K562 (cell line): ENCODE measurements around the gene TMA7B. TPM values are rescaled to one million over a fixed set of nuclear protein-coding genes. Genes with fewer than 3 reads are reported as not detected.

ENCODE experiments used
- ATAC-seq: fragments of 200-7000 bp; cut with Tn5 transposase; 3 replicates; pipeline ENCODE4 v1.9.1; 2020; ENCODE audit warnings: moderate library complexity
- BruUV-seq: library from RNA; stranded (reverse); fragments of 400-500 nt; replicated peaks from 2 replicates; lab custom pipeline; 2021; lab: Mats Ljungman, UMichigan
- CTCF ChIA-PET: fragments of 300-600 bp; formaldehyde crosslinking; extraction: SDS; loops from one replicate; lab custom pipeline; 2021; ENCODE audit warnings: low intra/inter-chr PET ratio; lab: Yijun Ruan, JAX
- POLR2A ChIA-PET: fragments of 300-600, 350-650 bp; sonication (Branson Sonifier 250); formaldehyde crosslinking; extraction: SDS; loops from one replicate; lab custom pipeline; 2021; ENCODE audit warnings: antibody characterized with exemption, inconsistent platforms; lab: Yijun Ruan, JAX
- DNase-seq, 4 experiments: peaks; one replicate each; pipeline versions ENCODE4 v3.0.0 to v3.0.0-alpha.2; 2011 to 2018; ENCODE audit warnings: low spot score in 3 of 4, mixed read lengths in 3 of 4; ENCODE audit errors: extremely low read depth in 1 of 4
- FAIRE-seq: peaks from 2 replicates; lab custom pipeline; 2011; peaks lifted over from hg19 to GRCh38; lab: Jason Lieb, UNC
- H2AFZ ChIP-seq: 2 replicates; pipeline ENCODE4 v1.6.0; 2011; ENCODE audit warnings: low read depth, low read length, control low read depth, inconsistent platforms
- H3K27ac ChIP-seq: fragments of 200-600 bp; 3 replicates; pipeline ENCODE4 v1.8.0; 2011; ENCODE audit warnings: low read depth, mild to moderate bottlenecking, control low read depth, inconsistent platforms, low read length, moderate library complexity, mixed read lengths; ENCODE audit errors: extremely low read depth
- H3K27me3 ChIP-seq, 2 experiments: fragments of 300-600 bp in 1 of 2; 2 replicates in 1 of 2; 3 replicates in 1 of 2; pipeline versions ENCODE4 v1.6.0 to v1.8.0; 2011; ENCODE audit warnings: inconsistent platforms in 2 of 2, low read length in 2 of 2, mild to moderate bottlenecking in 1 of 2, mixed read lengths in 1 of 2, moderate library complexity in 1 of 2; ENCODE audit not compliant: control insufficient read depth in 2 of 2, insufficient read depth in 2 of 2
- H3K36me3 ChIP-seq: fragments of 300-600 bp; 3 replicates; pipeline ENCODE4 v1.8.0; 2011; ENCODE audit warnings: mild to moderate bottlenecking, low read length, inconsistent platforms; ENCODE audit not compliant: control insufficient read depth, insufficient read depth
- H3K4me1 ChIP-seq, 2 experiments: fragments of 200-600 bp in 1 of 2; replicated peaks in 1 of 2; 2 replicates in 1 of 2; 3 replicates in 1 of 2; pipeline versions ENCODE4 v1.5.1 to v1.8.0; 2011; ENCODE audit warnings: inconsistent platforms in 2 of 2, low read length in 2 of 2, mild to moderate bottlenecking in 1 of 2, mixed read lengths in 1 of 2, moderate library complexity in 1 of 2; ENCODE audit not compliant: control insufficient read depth in 2 of 2, insufficient read depth in 2 of 2
- H3K4me2 ChIP-seq: 2 replicates; pipeline ENCODE4 v1.6.1; 2011; ENCODE audit warnings: low read length, control low read depth, inconsistent platforms, mixed read lengths; ENCODE audit not compliant: insufficient read depth
- H3K4me3 ChIP-seq: fragments of 200-600 bp; sonication (generic), shearing (Covaris generic); 2 replicates; pipeline ENCODE4 v1.5.1; 2016; ENCODE audit warnings: control low read depth, inconsistent platforms
- H3K79me2 ChIP-seq: fragments of 200-600 bp; 3 replicates; pipeline ENCODE4 v1.8.0; 2011; ENCODE audit warnings: low read length, inconsistent platforms; ENCODE audit not compliant: control insufficient read depth, insufficient read depth
- H3K9ac ChIP-seq, 2 experiments: 2 replicates each; pipeline versions ENCODE4 v1.6.0 to v1.6.1; 2011; ENCODE audit warnings: low read depth in 2 of 2, low read length in 2 of 2, control low read depth in 1 of 2, inconsistent platforms in 1 of 2, mild to moderate bottlenecking in 1 of 2, mixed read lengths in 1 of 2; ENCODE audit not compliant: insufficient read depth in 1 of 2
- H3K9me1 ChIP-seq: one replicate; pipeline ENCODE4 v1.6.0; 2011; ENCODE audit warnings: inconsistent platforms, mild to moderate bottlenecking, low read length, moderate library complexity; ENCODE audit not compliant: control insufficient read depth, insufficient read depth
- H3K9me3 ChIP-seq: replicated peaks from 2 replicates; pipeline ENCODE4 v1.5.1; 2011; ENCODE audit warnings: low read depth, low read length, inconsistent platforms; ENCODE audit not compliant: control insufficient read depth, insufficient read depth
- H4K20me1 ChIP-seq: replicated peaks from 2 replicates; pipeline ENCODE4 v1.6.1; 2011; ENCODE audit warnings: low read length, inconsistent platforms, mixed read lengths; ENCODE audit not compliant: control insufficient read depth, insufficient read depth
- ATF3 ChIP-seq, 2 experiments: fragments of 450-650 bp in 1 of 2; sonication (generic) in 1 of 2; formaldehyde crosslinking in 1 of 2; IDR thresholded peaks in 1 of 2; conservative IDR thresholded peaks in 1 of 2; 2 replicates each; pipeline versions ENCODE4 v1.6.1 to v1.8.1; 2016 to 2023; ENCODE audit warnings: mild to moderate bottlenecking in 2 of 2, moderate library complexity in 2 of 2, inconsistent platforms in 1 of 2, missing genetic modification reagents in 1 of 2
- HMBOX1 ChIP-seq: sonication (generic); IDR thresholded peaks from 2 replicates; pipeline ENCODE4 v1.6.1; 2016
- NR2C1 ChIP-seq, 2 experiments: fragments of 450-650 bp; IDR thresholded peaks; 2 replicates each; pipeline ENCODE4 v1.6.1; 2017; ENCODE audit warnings: mild to moderate bottlenecking in 2 of 2, antibody characterized with exemption in 1 of 2, inconsistent platforms in 1 of 2, missing compliant biosample characterization in 1 of 2, missing genetic modification characterization in 1 of 2
- ZBTB17 ChIP-seq: fragments of 450-650 bp; formaldehyde crosslinking; IDR thresholded peaks from 2 replicates; pipeline ENCODE4 v1.4.0; 2020; ENCODE audit warnings: mild to moderate bottlenecking
- WGBS: fragments of 100-300 bp; shearing (Covaris generic); methylation state at CpG from one replicate; pipeline ENCODE4 v1.1.6; 2016; ENCODE audit warnings: low coverage, mixed read lengths; ENCODE audit not compliant: insufficient coverage; ENCODE audit errors: missing lambda C conversion rate; 5-methylcytosine and 5-hydroxymethylcytosine counted together
- in situ Hi-C: fragments of 300-500 bp; cut with MboI; formaldehyde crosslinking; loops from 4 replicates; pipeline ENCODE4 v1.15.0; 2018; ENCODE audit warnings: inconsistent platforms, mixed read lengths
- intact Hi-C: fragments of 100-400 bp; cut with micrococcal nuclease; formaldehyde crosslinking; loops from 2 replicates; pipeline ENCODE4 v1.14.2; 2022
- polyA plus RNA-seq, 8 experiments: library from polyadenylated mRNA; depleted of rRNA in 4 of 8; stranded (reverse) in 5 of 8; unstranded in 3 of 8; fragments of >200 nt; fragmentation: Nextera tagmentation in 2 of 8; fragmentation: Illumina TruSeq in 1 of 8; extraction: Ambion mirVana in 2 of 8; extraction: Trizol in 1 of 8; gene quantifications; 2 replicates each; pipeline versions ENCODE4 v1.2.1 to v1.2.3, GENCODE V29; 2011 to 2014; ENCODE audit warnings: inconsistent platforms in 1 of 8, missing spikeins in 1 of 8
- total RNA-seq, 7 experiments: library from RNA; depleted of rRNA in 6 of 7; stranded (reverse); fragments of >200 nt in 6 of 7; fragmentation: Illumina TruSeq in 2 of 7; extraction: Trizol in 2 of 7; gene quantifications; 2 replicates each; pipeline versions ENCODE4 v1.2.1 to v1.2.3, GENCODE V29; 2011 to 2021; ENCODE audit warnings: low replicate concordance in 1 of 7

The TMA7B gene
- total and polyA plus RNA-seq, 9 of the 15 experiments (the other 6 are each of a cell fraction or from before 2014, with no cell fraction given) = 5.6 to 14.2 (median 11.8) TPM

DNA sequence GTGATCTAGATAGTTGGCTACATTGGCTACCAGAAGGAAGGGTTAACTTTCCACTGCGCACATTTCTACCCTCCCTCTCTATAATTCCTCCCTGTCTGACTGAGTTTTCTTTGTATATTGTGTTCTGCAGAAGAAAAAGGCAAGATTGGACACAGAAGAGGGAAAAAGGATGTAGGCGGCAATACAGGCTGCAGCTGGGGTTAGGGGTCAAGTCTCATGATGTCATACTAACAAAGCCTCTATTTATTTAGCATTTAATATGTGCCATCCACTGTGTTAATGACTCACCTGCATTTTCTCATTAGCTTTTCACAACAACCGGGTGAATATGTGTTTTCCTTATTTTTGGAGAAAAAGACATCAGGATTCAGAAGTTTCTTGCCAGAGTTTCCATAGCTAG, 36.5 kb downstream of the TMA7B start:
- ChIA-PET CTCF (no interaction called here), POLR2A (interaction anchor here (0.6 to 1.5 kb wide), 2 partner anchors 26 to 70 kb away, joined by 4 to 6 read pairs; no protein-coding TSS in a partner anchor)
- FAIRE-seq = no peak
- 71% methylated on average over 2 of the region's 3 CpGs for WGBS
- in situ Hi-C loops (no loop called here), intact Hi-C loops (loop anchor here (5.0 kb wide), 1 partner anchor 64 kb away; no protein-coding TSS in a partner anchor)
- H3K36me3 ChIP-seq = no peaks in the 10 kb centered on the region
- TF ChIP-seq NR2C1 (IDR thresholded peaks at IDR 0.05) = no peak
- TF ChIP-seq NR2C1 (tag; IDR thresholded peaks at IDR 0.05) = 0 out of 2 replicates have a peak, but pooled peaks have one; percentile 18
- no peak for TF ChIP-seq ZBTB17
- 0 out of 2 replicates have a peak, but pooled peaks have one; percentile 39 for TF ChIP-seq HMBOX1
- peak; percentile 56 for TF ChIP-seq ATF3 (IDR thresholded peaks at IDR 0.05)
- TF ChIP-seq ATF3 (CRISPR knock-in tag; conservative IDR thresholded peaks at IDR 0.05) = no peak
- H3K27ac ChIP-seq = no peak overlapping the region
- no peak for ATAC-seq
- H3K4me3 ChIP-seq = no peak overlapping the region
- no peaks in the 10 kb centered on the region for H4K20me1 ChIP-seq
- peaks cover 45 to 49% of the 10 kb centered on the region in 2 experiments for H3K4me1 ChIP-seq
- no peak for DNase-seq
- no peaks in the 10 kb centered on the region for H3K79me2 ChIP-seq
- H3K9ac ChIP-seq = no peak overlapping the region
- BruUV-seq = no TSS peak
- H3K27me3 ChIP-seq = no peaks in the 10 kb centered on the region
- H2AFZ ChIP-seq = no peak overlapping the region
- H3K9me1 ChIP-seq = no peaks in the 10 kb centered on the region
- H3K4me2 ChIP-seq = no peak overlapping the region
- no peaks in the 10 kb centered on the region for H3K9me3 ChIP-seq
